Neural crest cell (in vitro differentiated cells): ENCODE results near the gene TRPM3. TPM values are rescaled to one million over a fixed set of nuclear protein-coding genes. Genes with fewer than 3 reads are reported as not detected.

Experiments
- DNase-seq: peaks from one replicate; pipeline ENCODE4 v3.0.0; 2021; ENCODE audit warnings: low read depth, mixed read lengths, low spot score
- H3K27ac Mint-ChIP-seq: one replicate; pipeline ENCODE4 v1.8.0; 2021; ENCODE audit warnings: mild to moderate bottlenecking, mixed read lengths; ENCODE audit not compliant: unreplicated experiment
- H3K27me3 Mint-ChIP-seq: 2 replicates; pipeline ENCODE4 v1.8.0; 2021; ENCODE audit warnings: low read depth, mild to moderate bottlenecking, mixed read lengths
- H3K36me3 Mint-ChIP-seq: 2 replicates; pipeline ENCODE4 v1.8.0; 2021; ENCODE audit warnings: low read depth, mild to moderate bottlenecking, mixed read lengths
- H3K4me1 Mint-ChIP-seq: 2 replicates; pipeline ENCODE4 v1.8.0; 2021; ENCODE audit warnings: mixed read lengths
- H3K4me3 Mint-ChIP-seq: one replicate; pipeline ENCODE4 v1.8.0; 2021; ENCODE audit warnings: mild to moderate bottlenecking, mixed read lengths
- H3K9me3 Mint-ChIP-seq: 2 replicates; pipeline ENCODE4 v1.8.0; 2021; ENCODE audit warnings: mixed read lengths
- CTCF ChIP-seq: fragments of 200-600 bp; sonication (generic); conservative IDR thresholded peaks from 2 replicates; pipeline ENCODE4 v1.5.0; 2021; ENCODE audit warnings: antibody characterized with exemption, mild to moderate bottlenecking
- total RNA-seq: library from RNA; stranded (reverse); gene quantifications from 2 replicates; pipeline ENCODE4 v1.2.1, GENCODE V29; 2021

Gene TRPM3
- total RNA-seq, 1 donor from 2014 or later: 1.4 TPM

GRCh38 chr9:70613024-70613768, 508.2 kb downstream of the TRPM3 start:
- no peaks in the 10 kb centered on the region for H3K27me3 Mint-ChIP-seq
- H3K4me1 Mint-ChIP-seq: peaks cover 22% of the 10 kb centered on the region
- no peaks in the 10 kb centered on the region for H3K9me3 Mint-ChIP-seq
- no peak overlapping the region for H3K4me3 Mint-ChIP-seq
- DNase-seq: no peak
- H3K27ac Mint-ChIP-seq: no peak overlapping the region
- H3K36me3 Mint-ChIP-seq: no peaks in the 10 kb centered on the region
- no peak for TF ChIP-seq CTCF

- no peak for DNase-seq
- Mint-ChIP-seq H3K4me1 (peaks cover 17% of the 10 kb centered on the region), H3K9me3 (no peaks in the 10 kb centered on the region), H3K27ac (no peak overlapping the region), H3K27me3 (no peaks in the 10 kb centered on the region), H3K36me3 (no peaks in the 10 kb centered on the region), H3K4me3 (no peak overlapping the region)
- no peak for TF ChIP-seq CTCF
Measured at GRCh38 chr9:70610287-70610644, 511.2 kb downstream of the TRPM3 start.

GRCh38 chr9:70609542-70610286, 511.7 kb downstream of the TRPM3 start:
- no peak overlapping the region for H3K4me3 Mint-ChIP-seq
- no peaks in the 10 kb centered on the region for H3K36me3 Mint-ChIP-seq
- no peak overlapping the region for H3K27ac Mint-ChIP-seq
- no peaks in the 10 kb centered on the region for H3K9me3 Mint-ChIP-seq
- no peaks in the 10 kb centered on the region for H3K27me3 Mint-ChIP-seq
- no peak for TF ChIP-seq CTCF
- DNase-seq: no peak
- H3K4me1 Mint-ChIP-seq: peaks cover 11% of the 10 kb centered on the region

- no peak for TF ChIP-seq CTCF
- DNase-seq: no peak
- Mint-ChIP-seq H3K36me3 (no peaks in the 10 kb centered on the region), H3K4me1 (peaks cover 8% of the 10 kb centered on the region), H3K27me3 (no peaks in the 10 kb centered on the region), H3K27ac (no peak overlapping the region), H3K4me3 (no peak overlapping the region), H3K9me3 (no peaks in the 10 kb centered on the region)
Measured at GRCh38 chr9:70609011-70609410, 512.4 kb downstream of the TRPM3 start.

- Mint-ChIP-seq H3K9me3 (no peaks in the 10 kb centered on the region), H3K27ac (no peak overlapping the region), H3K4me1 (peaks cover 4% of the 10 kb centered on the region), H3K4me3 (no peak overlapping the region), H3K27me3 (no peaks in the 10 kb centered on the region), H3K36me3 (no peaks in the 10 kb centered on the region)
- no peak for TF ChIP-seq CTCF
- DNase-seq: no peak
Measured at GRCh38 chr9:70607926-70608325, 513.5 kb downstream of the TRPM3 start.
